Activated CD8-positive, alpha-beta memory T cell treated with anti-CD3 and anti-CD28 coated beads, Interleukin-2, amount 50 U/mL, for 1 hour (primary cell): ENCODE data around the gene E2F3.
"Not testable (repeated sequence)": the region's sequence is repeated elsewhere in the genome, so short reads cannot be mapped to it uniquely, and the experiment has no call there.

Experiments used
- DNase-seq: peaks from one replicate; pipeline ENCODE4 v3.0.0-alpha.2; 2020; ENCODE audit errors: extremely low read depth

E2F3 gene

GRCh38 chr6:20433929-20434328, 32.2 kb downstream of the E2F3 start:
- no peak for DNase-seq

GRCh38 chr6:20434766-20435165, 33.1 kb downstream of the E2F3 start:
- DNase-seq: no peak

- no peak for DNase-seq
Observed at GRCh38 chr6:20436719-20437118, 35.0 kb downstream of the E2F3 start.

GRCh38 chr6:20437639-20438038, 36.0 kb downstream of the E2F3 start:
- no peak for DNase-seq

GRCh38 chr6:20438462-20439070, 36.9 kb downstream of the E2F3 start:
- no peak for DNase-seq

GRCh38 chr6:20439558-20439957, 37.9 kb downstream of the E2F3 start:
- no peak for DNase-seq

GRCh38 chr6:20440296-20440695, 38.6 kb downstream of the E2F3 start:
- DNase-seq: no peak

- no peak for DNase-seq
Observed at GRCh38 chr6:20441236-20441635, 39.6 kb downstream of the E2F3 start.

GRCh38 chr6:20441921-20442320, 40.2 kb downstream of the E2F3 start:
- no peak for DNase-seq

GRCh38 chr6:20444786-20445271, 43.1 kb downstream of the E2F3 start:
- no peak for DNase-seq

GRCh38 chr6:20447157-20447556, 45.5 kb downstream of the E2F3 start:
- DNase-seq: no peak

GRCh38 chr6:20447581-20448132, 46.0 kb downstream of the E2F3 start:
- no peak for DNase-seq

GRCh38 chr6:20448828-20449227, 47.1 kb downstream of the E2F3 start:
- no peak for DNase-seq

GRCh38 chr6:20454204-20454824, 52.6 kb downstream of the E2F3 start:
- DNase-seq: no peak

GRCh38 chr6:20455251-20455940, 53.7 kb downstream of the E2F3 start:
- DNase-seq: no peak

- no peak for DNase-seq
Observed at GRCh38 chr6:20458027-20458894, 56.6 kb downstream of the E2F3 start.

- DNase-seq: no peak
Observed at GRCh38 chr6:20459682-20460081, 58.0 kb downstream of the E2F3 start.

- no peak for DNase-seq
Observed at GRCh38 chr6:20461576-20461975, 59.9 kb downstream of the E2F3 start.

- no peak for DNase-seq
Observed at GRCh38 chr6:20463396-20463795, 61.7 kb downstream of the E2F3 start.

- no peak for DNase-seq
Observed at GRCh38 chr6:20464041-20464440, 62.4 kb downstream of the E2F3 start.

GRCh38 chr6:20464847-20465246, 63.2 kb downstream of the E2F3 start:
- DNase-seq: no peak

- DNase-seq: not testable (repeated sequence)
Observed at GRCh38 chr6:20465616-20466015, 63.9 kb downstream of the E2F3 start.
